ENCODE measurements around the gene SPIN2B. TPM values are rescaled to one million over a fixed set of nuclear protein-coding genes. Genes with fewer than 3 reads are reported as not detected.

SPIN2B gene
- total and polyA plus RNA-seq, 2 donors (not counting 1 experiment from before 2014, with no cell fraction given): 11.3 to 23.5 TPM

GRCh38 chrX:57070185-57070984 lies 51.0 kb downstream of the SPIN2B start:
- no peaks in the 10 kb centered on the region for H3K4me1 Mint-ChIP-seq
- no peak for DNase-seq
- 74% methylated on average over 8 of the region's 32 CpGs for WGBS (ENCODE audit: insufficient coverage)

More at GRCh38 chrX:57070185-57070984, 51.0 kb downstream of the SPIN2B start:
- no peak overlapping the region for H3K27ac ChIP-seq (ENCODE audit: low read length in 2 of 2)
- H3K9me3 Mint-ChIP-seq (ENCODE audit: insufficient read depth): no peaks in the 10 kb centered on the region
- no peak overlapping the region for H3K27ac Mint-ChIP-seq
- ChIA-PET CTCF (no interaction called here), POLR2A (no interaction called here)
- intact Hi-C loops (cut with micrococcal nuclease): no loop called here
- H3K9ac ChIP-seq (ENCODE audit: low read length): no peak overlapping the region
- no peaks in the 10 kb centered on the region for H3K27me3 ChIP-seq (replicated peaks in 1 of 4; ENCODE audit: control extremely low read depth in 1 of 4, control insufficient read depth in 3 of 4, insufficient read depth in 4 of 4, low read length in 3 of 4)
- TF ChIP-seq CTCF (IDR thresholded peaks at IDR 0.05) (no peak), EZH2 (IDR thresholded peaks at IDR 0.05; ENCODE audit: borderline replicate concordance, insufficient read depth, low read depth, low read length, poor library complexity, severe bottlenecking) (no peak)
- H3K4me1 ChIP-seq (ENCODE audit: control insufficient read depth in 2 of 2, insufficient read depth in 2 of 2, low read length in 2 of 2): no peaks in the 10 kb centered on the region
- H3K4me3 ChIP-seq (ENCODE audit: control extremely low read depth in 1 of 5, extremely low read depth in 1 of 5, insufficient read depth in 1 of 5, low read depth in 2 of 5, low read length in 4 of 5): no peak overlapping the region
- H3K36me3 ChIP-seq (replicated peaks in 1 of 2; ENCODE audit: control extremely low read depth in 1 of 2, control insufficient read depth in 1 of 2, extremely low read depth in 1 of 2, insufficient read depth in 2 of 2, low read length in 1 of 2): no peaks in the 10 kb centered on the region
- no peaks in the 10 kb centered on the region for H3K27me3 Mint-ChIP-seq
- ATAC-seq (ENCODE audit: low read depth): no peak
- H2AFZ ChIP-seq (ENCODE audit: insufficient read depth, low read depth, low read length, poor library complexity, severe bottlenecking): no peak overlapping the region
- H3K79me2 ChIP-seq (ENCODE audit: control insufficient read depth, insufficient read depth, low read length): no peaks in the 10 kb centered on the region
- no peaks in the 10 kb centered on the region for H3K9me3 ChIP-seq (ENCODE audit: control extremely low read depth in 1 of 3, control insufficient read depth in 2 of 3, insufficient read depth in 1 of 3, low read length in 2 of 3)
- H4K20me1 ChIP-seq (ENCODE audit: control insufficient read depth, insufficient read depth, low read length, poor library complexity, severe bottlenecking): no peaks in the 10 kb centered on the region
- H3K4me3 Mint-ChIP-seq: no peak overlapping the region
- H3K4me2 ChIP-seq (replicated peaks; ENCODE audit: low read depth, low read length, poor library complexity, severe bottlenecking): no peak overlapping the region

Other genes with a start within 250 kb of the SPIN2B start
- gene SPIN3, start 126.0 kb downstream of the SPIN2B start, total RNA-seq: 19.4 and 20.6 TPM in 2 replicates
- 4.7 and 12.0 TPM in 2 replicates for gene SPIN3, start 126.0 kb downstream of the SPIN2B start, polyA plus RNA-seq
- 3.3 and 3.7 TPM in 2 replicates for gene SPIN2A, start 15.8 kb upstream of the SPIN2B start, total RNA-seq
- 0.91 and 1.4 TPM in 2 replicates for gene SPIN2A, start 15.8 kb upstream of the SPIN2B start, polyA plus RNA-seq
- 15.6 and 18.0 TPM in 2 replicates for gene FAAH2, start 165.2 kb upstream of the SPIN2B start, total RNA-seq
- 0.37 and 0.85 TPM in 2 replicates for gene FAAH2, start 165.2 kb upstream of the SPIN2B start, polyA plus RNA-seq

Data from B cell (primary cell).